Measurements from ENCODE around the gene ATF2. TPM values are rescaled to one million over a fixed set of nuclear protein-coding genes. Genes with fewer than 3 reads are reported as not detected.
A peak's percentile ranks its signal among the peaks of the same experiment; 100 is the strongest.
"Not testable (repeated sequence)": the region's sequence is repeated elsewhere in the genome, so short reads cannot be mapped to it uniquely, and the experiment has no call there.

Gene ATF2
- total RNA-seq, 6 experiments from 2014 or later, result 34.1 to 43.9 (median 38.2) TPM

GRCh38 chr2:175097297-175097696 lies 70.7 kb downstream of the ATF2 start:
- no peaks in the 10 kb centered on the region for H3K9me3 Mint-ChIP-seq
- TF ChIP-seq CTCF (IDR thresholded peaks at IDR 0.05), result no peak
- H3K27me3 Mint-ChIP-seq (ENCODE audit: insufficient read depth), result no peaks in the 10 kb centered on the region
- DNase-seq, result peak; percentile 85
- peaks cover 8% of the 10 kb centered on the region; the same call in 1 of the 2 replicates for H3K36me3 Mint-ChIP-seq (ENCODE audit: low read depth)
- no peak overlapping the region for H3K4me3 Mint-ChIP-seq
- peaks cover 40% of the 10 kb centered on the region for H3K4me1 Mint-ChIP-seq (ENCODE audit: low read depth)
- peak overlapping the region; percentile 89 for H3K27ac Mint-ChIP-seq

- H3K27ac Mint-ChIP-seq; DNase-seq; H3K4me1 Mint-ChIP-seq (ENCODE audit: low read depth); H3K27me3 Mint-ChIP-seq (ENCODE audit: insufficient read depth); H3K4me3 Mint-ChIP-seq; H3K9me3 Mint-ChIP-seq: not testable (repeated sequence)
- peaks cover 34% of the 10 kb centered on the region for H3K36me3 Mint-ChIP-seq (ENCODE audit: low read depth)
Observed at GRCh38 chr2:175084117-175084516, 83.9 kb downstream of the ATF2 start.

- Mint-ChIP-seq H3K27ac (no peak overlapping the region), H3K4me3 (no peak overlapping the region), H3K9me3 (no peaks in the 10 kb centered on the region), H3K36me3 (ENCODE audit: low read depth) (peaks cover 47% of the 10 kb centered on the region), H3K27me3 (ENCODE audit: insufficient read depth) (no peaks in the 10 kb centered on the region), H3K4me1 (ENCODE audit: low read depth) (no peaks in the 10 kb centered on the region)
- TF ChIP-seq CTCF (IDR thresholded peaks at IDR 0.05), result no peak
- DNase-seq, result no peak
Observed at GRCh38 chr2:175080479-175080878, 87.5 kb downstream of the ATF2 start.

GRCh38 chr2:175076272-175076671 lies 91.7 kb downstream of the ATF2 start:
- no peaks in the 10 kb centered on the region for H3K9me3 Mint-ChIP-seq
- TF ChIP-seq CTCF (IDR thresholded peaks at IDR 0.05), result no peak
- H3K4me1 Mint-ChIP-seq (ENCODE audit: low read depth), result no peaks in the 10 kb centered on the region

GRCh38 chr2:175074478-175074877 lies 93.5 kb downstream of the ATF2 start:
- H3K4me1 Mint-ChIP-seq (ENCODE audit: low read depth), result no peaks in the 10 kb centered on the region
- H3K36me3 Mint-ChIP-seq (ENCODE audit: low read depth), result peaks cover 34% of the 10 kb centered on the region
- no peaks in the 10 kb centered on the region for H3K9me3 Mint-ChIP-seq
- DNase-seq, result no peak
- no peak overlapping the region for H3K4me3 Mint-ChIP-seq
- no peak overlapping the region for H3K27ac Mint-ChIP-seq
- no peak for TF ChIP-seq CTCF (IDR thresholded peaks at IDR 0.05)
- H3K27me3 Mint-ChIP-seq (ENCODE audit: insufficient read depth), result peaks cover 2% of the 10 kb centered on the region

More at GRCh38 chr2:175076272-175076671, 91.7 kb downstream of the ATF2 start:
- Mint-ChIP-seq H3K27me3 (ENCODE audit: insufficient read depth) (no peaks in the 10 kb centered on the region; the same call in none of the 2 replicates), H3K36me3 (ENCODE audit: low read depth) (peaks cover 30% of the 10 kb centered on the region), H3K27ac (no peak overlapping the region), H3K4me3 (no peak overlapping the region)
- no peak for DNase-seq

- no peak for TF ChIP-seq CTCF (IDR thresholded peaks at IDR 0.05)
- Mint-ChIP-seq H3K27ac (no peak overlapping the region), H3K27me3 (ENCODE audit: insufficient read depth) (peaks cover 2% of the 10 kb centered on the region), H3K4me3 (no peak overlapping the region), H3K9me3 (no peaks in the 10 kb centered on the region), H3K4me1 (ENCODE audit: low read depth) (no peaks in the 10 kb centered on the region; the same call in 1 of the 2 replicates), H3K36me3 (ENCODE audit: low read depth) (peaks cover 41% of the 10 kb centered on the region)
- no peak for DNase-seq
Observed at GRCh38 chr2:175068534-175068933, 99.5 kb downstream of the ATF2 start.

Data from HFFc6 (cell line).